PC-3 (cell line): ENCODE data around the gene DNAJB6.

ENCODE experiments used
- EZH2 ChIP-seq: fragments of 300-600 bp; sonication (generic); IDR thresholded peaks from one replicate; pipeline ENCODE4 v1.6.1; 2017; ENCODE audit warnings: antibody characterized with exemption, mild to moderate bottlenecking, low read length; ENCODE audit not compliant: unreplicated experiment
- EZH2phosphoT487 ChIP-seq: fragments of 300-600 bp; sonication (generic); IDR thresholded peaks from 2 replicates; pipeline ENCODE4 v1.6.1; 2018; ENCODE audit warnings: mild to moderate bottlenecking, antibody characterized with exemption, low read length, borderline replicate concordance
- TF ChIP-seq, protein P1 (sequence below): fragments of 300-600 bp; sonication (generic); conservative IDR thresholded peaks from 2 replicates; pipeline ENCODE4 v1.5.1; 2017; ENCODE audit warnings: antibody characterized with exemption, low read depth, mild to moderate bottlenecking, low read length

DNA sequence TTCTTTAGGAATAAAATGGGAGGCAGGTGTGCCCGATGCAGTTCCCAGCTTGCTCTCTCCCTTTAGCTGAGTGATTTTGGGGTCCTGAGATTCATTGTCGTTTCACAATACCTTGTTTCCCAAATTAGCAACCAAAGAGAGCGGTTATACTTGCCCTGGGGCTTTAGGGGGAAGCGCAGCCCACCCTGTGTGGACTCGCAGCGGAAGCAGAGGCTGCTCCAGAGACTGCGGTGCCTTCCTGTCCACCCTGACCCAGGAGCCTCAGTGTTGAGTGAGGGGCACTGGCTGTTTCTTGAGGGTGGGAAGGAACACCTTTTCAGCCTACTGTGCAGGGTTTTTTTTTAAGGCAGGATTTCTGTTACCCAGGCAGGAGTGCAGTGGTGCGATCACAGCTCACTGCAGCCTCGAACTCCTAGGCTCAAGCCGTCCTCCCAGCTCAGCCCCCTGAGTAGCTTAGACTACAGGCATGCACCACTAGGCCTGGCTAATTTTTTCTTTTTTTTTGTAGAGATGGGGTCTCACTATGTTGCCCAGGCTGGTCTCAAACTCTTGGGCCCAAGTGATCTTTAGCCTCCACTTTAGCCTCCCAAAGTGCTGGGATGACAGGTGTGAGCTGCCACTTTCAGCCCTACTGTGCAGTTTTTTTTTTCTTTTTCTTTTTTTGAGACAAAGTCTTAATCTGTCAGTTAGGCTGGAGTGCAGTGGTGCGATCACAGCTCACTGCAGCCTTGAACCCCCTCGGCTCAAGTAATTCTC lies 67.0 kb downstream of the DNAJB6 start:
- TF ChIP-seq, protein P1, sequence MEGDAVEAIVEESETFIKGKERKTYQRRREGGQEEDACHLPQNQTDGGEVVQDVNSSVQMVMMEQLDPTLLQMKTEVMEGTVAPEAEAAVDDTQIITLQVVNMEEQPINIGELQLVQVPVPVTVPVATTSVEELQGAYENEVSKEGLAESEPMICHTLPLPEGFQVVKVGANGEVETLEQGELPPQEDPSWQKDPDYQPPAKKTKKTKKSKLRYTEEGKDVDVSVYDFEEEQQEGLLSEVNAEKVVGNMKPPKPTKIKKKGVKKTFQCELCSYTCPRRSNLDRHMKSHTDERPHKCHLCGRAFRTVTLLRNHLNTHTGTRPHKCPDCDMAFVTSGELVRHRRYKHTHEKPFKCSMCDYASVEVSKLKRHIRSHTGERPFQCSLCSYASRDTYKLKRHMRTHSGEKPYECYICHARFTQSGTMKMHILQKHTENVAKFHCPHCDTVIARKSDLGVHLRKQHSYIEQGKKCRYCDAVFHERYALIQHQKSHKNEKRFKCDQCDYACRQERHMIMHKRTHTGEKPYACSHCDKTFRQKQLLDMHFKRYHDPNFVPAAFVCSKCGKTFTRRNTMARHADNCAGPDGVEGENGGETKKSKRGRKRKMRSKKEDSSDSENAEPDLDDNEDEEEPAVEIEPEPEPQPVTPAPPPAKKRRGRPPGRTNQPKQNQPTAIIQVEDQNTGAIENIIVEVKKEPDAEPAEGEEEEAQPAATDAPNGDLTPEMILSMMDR: no peak
- TF ChIP-seq EZH2phosphoT487: no peak
- no peak for TF ChIP-seq EZH2
